HG03558 (cell line): Measurements from ENCODE around the gene TOP1.
"Not testable (repeated sequence)": the region's sequence is repeated elsewhere in the genome, so short reads cannot be mapped to it uniquely, and the experiment has no call there.

Experiments
- ATAC-seq: cut with Tn5 transposase; IDR thresholded peaks from one replicate; pipeline ENCODE4 v1.9.1; 2021; ENCODE audit warnings: moderate number of reproducible peaks; ENCODE audit not compliant: unreplicated experiment; ENCODE audit errors: extremely low read depth

Gene TOP1

GRCh38 chr20:41003143-41003935, 25.3 kb upstream of the TOP1 start:
- no peak for ATAC-seq

GRCh38 chr20:41003936-41004294, 24.7 kb upstream of the TOP1 start:
- ATAC-seq: not testable (repeated sequence)

GRCh38 chr20:41004531-41005360, 23.9 kb upstream of the TOP1 start:
- no peak for ATAC-seq

- no peak for ATAC-seq
Observed at GRCh38 chr20:41005361-41005729, 23.3 kb upstream of the TOP1 start.

GRCh38 chr20:41006126-41006935, 22.3 kb upstream of the TOP1 start:
- no peak for ATAC-seq

- ATAC-seq: no peak
Observed at GRCh38 chr20:41006936-41007474, 21.6 kb upstream of the TOP1 start.

- no peak for ATAC-seq
Observed at GRCh38 chr20:41007481-41007880, 21.1 kb upstream of the TOP1 start.

GRCh38 chr20:41009946-41010345, 18.7 kb upstream of the TOP1 start:
- ATAC-seq: no peak

GRCh38 chr20:41011551-41012067, 17.0 kb upstream of the TOP1 start:
- peak; percentile 92 for ATAC-seq

GRCh38 chr20:41014561-41015088, 14.0 kb upstream of the TOP1 start:
- ATAC-seq: no peak

- no peak for ATAC-seq
Observed at GRCh38 chr20:41017448-41018042, 11.1 kb upstream of the TOP1 start.

- no peak for ATAC-seq
Observed at GRCh38 chr20:41018153-41018552, 10.5 kb upstream of the TOP1 start.

- no peak for ATAC-seq
Observed at GRCh38 chr20:41023549-41023948, 5.1 kb upstream of the TOP1 start.

- no peak for ATAC-seq
Observed at GRCh38 chr20:41027366-41027765, 1.3 kb upstream of the TOP1 start.

GRCh38 chr20:41027872-41028358, 707 bp upstream of the TOP1 start:
- ATAC-seq: no peak

- no peak for ATAC-seq
Observed at GRCh38 chr20:41029150-41029901, 704 bp downstream of the TOP1 start.

- ATAC-seq: no peak
Observed at GRCh38 chr20:41030061-41030460, 1.4 kb downstream of the TOP1 start.

GRCh38 chr20:41030531-41031242, 2.1 kb downstream of the TOP1 start:
- no peak for ATAC-seq
